Measurements from ENCODE around the gene EFCAB5.

Gene EFCAB5

DNA sequence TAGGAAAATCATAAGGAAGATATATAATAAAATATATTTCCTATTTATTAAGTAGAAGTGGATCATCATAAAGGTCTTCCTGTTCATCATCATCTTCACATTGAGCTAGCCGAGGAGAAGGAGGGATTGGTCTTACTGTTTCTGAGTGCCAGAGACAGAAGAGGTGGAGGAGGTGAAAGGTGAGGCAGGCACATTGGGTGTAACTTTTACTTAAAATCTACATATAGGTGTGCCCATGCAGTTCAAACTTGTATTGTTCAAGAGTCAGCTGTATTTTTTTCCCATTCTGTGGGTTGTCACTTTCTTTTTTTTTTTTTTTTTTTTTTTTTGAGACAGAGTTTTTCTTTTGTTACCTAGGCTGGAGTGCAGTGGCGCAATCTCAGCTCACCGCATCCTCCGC lies 210.0 kb downstream of the EFCAB5 start:
- in situ Hi-C loops (cut with MboI; ENCODE audit: low pct_unique_long_range_greater_than_20kb, low sequenced_read_pairs, unreplicated experiment), result no loop called here
- no peak for TF ChIP-seq CTCF (IDR thresholded peaks at IDR 0.05; ENCODE audit: extremely low read depth, insufficient read depth, missing control alignments)
- no peak for DNase-seq (ENCODE audit: low spot score)

DNA sequence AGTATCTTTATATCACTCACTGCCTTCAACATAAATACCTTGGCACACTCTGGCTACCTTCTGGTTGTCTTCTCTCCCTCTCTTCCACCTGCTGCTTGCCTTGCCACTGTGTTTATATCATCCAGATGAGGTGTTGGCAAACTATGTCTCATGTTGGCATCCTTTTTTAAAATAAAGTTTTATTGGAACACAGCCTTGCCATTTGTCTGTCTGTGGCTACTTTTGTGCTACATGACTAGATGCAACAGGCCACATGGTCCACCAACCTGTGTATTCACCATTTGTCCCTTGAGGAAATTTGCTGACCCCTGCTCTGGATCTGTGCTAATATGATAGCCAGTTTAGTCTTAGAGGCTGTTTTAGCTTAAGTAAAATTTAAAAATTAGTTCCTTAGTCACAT lies 212.0 kb downstream of the EFCAB5 start:
- DNase-seq (ENCODE audit: low spot score), result no peak
- in situ Hi-C loops (cut with MboI; ENCODE audit: low pct_unique_long_range_greater_than_20kb, low sequenced_read_pairs, unreplicated experiment), result no loop called here
- no peak for TF ChIP-seq CTCF (IDR thresholded peaks at IDR 0.05; ENCODE audit: extremely low read depth, insufficient read depth, missing control alignments)

DNA sequence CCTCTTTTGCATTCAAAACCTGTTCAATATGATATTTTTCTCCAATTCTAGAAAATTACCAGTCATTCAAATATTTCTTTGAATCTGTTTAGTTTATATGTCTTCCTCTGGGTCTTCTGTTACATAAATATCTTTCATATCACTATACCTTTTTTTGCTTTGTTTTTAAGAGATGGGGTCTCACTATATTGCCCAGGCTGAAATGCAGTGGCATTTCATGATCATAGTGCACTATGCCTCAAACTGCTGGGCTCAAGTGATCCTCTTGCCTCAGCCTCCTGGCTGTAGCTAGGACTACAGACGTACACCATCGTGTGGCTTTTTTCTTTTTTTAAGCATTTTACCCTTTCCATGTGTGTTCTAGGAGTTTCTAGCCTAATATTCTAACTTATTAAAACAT lies 214.0 kb downstream of the EFCAB5 start:
- no peak for TF ChIP-seq CTCF (IDR thresholded peaks at IDR 0.05; ENCODE audit: extremely low read depth, insufficient read depth, missing control alignments)
- in situ Hi-C loops (cut with MboI; ENCODE audit: low pct_unique_long_range_greater_than_20kb, low sequenced_read_pairs, unreplicated experiment), result no loop called here
- no peak for DNase-seq (ENCODE audit: low spot score)
